ENCODE measurements around the gene LMX1A. TPM values are rescaled to one million over a fixed set of nuclear protein-coding genes. Genes with fewer than 3 reads are reported as not detected.

LMX1A gene
- total RNA-seq, 1 donor from 2014 or later, result not detected

DNA sequence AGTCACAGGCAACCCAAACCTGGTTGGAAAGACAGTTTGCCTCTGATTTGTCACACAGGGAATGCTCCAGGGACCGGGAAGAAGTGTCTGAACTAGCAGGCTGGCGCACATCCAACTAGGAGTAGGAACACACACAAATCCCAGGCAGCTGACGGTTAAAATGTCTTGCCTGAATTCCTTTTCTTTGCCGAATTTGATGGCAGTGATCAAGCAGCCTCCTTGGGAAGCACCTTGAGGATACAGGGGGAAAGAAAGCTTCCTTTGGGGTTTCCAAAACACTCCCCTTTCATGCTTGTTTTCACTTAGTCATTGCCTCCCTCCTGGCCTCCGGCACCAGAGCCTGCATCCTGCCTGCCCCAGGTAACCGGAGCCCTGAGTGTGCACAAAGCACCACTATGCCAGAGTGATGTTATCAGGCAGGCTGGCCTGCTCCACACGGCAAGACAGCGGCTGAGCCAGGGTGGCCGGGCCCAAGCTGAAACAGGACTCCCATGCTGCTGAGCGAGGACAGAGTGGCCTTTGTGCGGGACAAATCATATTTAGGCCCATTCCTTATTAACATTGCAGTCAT, 193.8 kb downstream of the LMX1A start:
- Mint-ChIP-seq H3K27me3 (ENCODE audit: unreplicated experiment) (no peaks in the 10 kb centered on the region), H3K27ac (ENCODE audit: unreplicated experiment) (no peak overlapping the region), H3K4me3 (ENCODE audit: unreplicated experiment) (no peak overlapping the region), H3K36me3 (ENCODE audit: unreplicated experiment) (no peaks in the 10 kb centered on the region), H3K4me1 (ENCODE audit: unreplicated experiment) (no peaks in the 10 kb centered on the region), H3K9me3 (ENCODE audit: unreplicated experiment) (no peaks in the 10 kb centered on the region)
- DNase-seq (ENCODE audit: extremely low spot score, unreplicated experiment), result no peak
- TF ChIP-seq, protein P1, sequence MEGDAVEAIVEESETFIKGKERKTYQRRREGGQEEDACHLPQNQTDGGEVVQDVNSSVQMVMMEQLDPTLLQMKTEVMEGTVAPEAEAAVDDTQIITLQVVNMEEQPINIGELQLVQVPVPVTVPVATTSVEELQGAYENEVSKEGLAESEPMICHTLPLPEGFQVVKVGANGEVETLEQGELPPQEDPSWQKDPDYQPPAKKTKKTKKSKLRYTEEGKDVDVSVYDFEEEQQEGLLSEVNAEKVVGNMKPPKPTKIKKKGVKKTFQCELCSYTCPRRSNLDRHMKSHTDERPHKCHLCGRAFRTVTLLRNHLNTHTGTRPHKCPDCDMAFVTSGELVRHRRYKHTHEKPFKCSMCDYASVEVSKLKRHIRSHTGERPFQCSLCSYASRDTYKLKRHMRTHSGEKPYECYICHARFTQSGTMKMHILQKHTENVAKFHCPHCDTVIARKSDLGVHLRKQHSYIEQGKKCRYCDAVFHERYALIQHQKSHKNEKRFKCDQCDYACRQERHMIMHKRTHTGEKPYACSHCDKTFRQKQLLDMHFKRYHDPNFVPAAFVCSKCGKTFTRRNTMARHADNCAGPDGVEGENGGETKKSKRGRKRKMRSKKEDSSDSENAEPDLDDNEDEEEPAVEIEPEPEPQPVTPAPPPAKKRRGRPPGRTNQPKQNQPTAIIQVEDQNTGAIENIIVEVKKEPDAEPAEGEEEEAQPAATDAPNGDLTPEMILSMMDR (IDR thresholded peaks at IDR 0.05), result no peak

DNA sequence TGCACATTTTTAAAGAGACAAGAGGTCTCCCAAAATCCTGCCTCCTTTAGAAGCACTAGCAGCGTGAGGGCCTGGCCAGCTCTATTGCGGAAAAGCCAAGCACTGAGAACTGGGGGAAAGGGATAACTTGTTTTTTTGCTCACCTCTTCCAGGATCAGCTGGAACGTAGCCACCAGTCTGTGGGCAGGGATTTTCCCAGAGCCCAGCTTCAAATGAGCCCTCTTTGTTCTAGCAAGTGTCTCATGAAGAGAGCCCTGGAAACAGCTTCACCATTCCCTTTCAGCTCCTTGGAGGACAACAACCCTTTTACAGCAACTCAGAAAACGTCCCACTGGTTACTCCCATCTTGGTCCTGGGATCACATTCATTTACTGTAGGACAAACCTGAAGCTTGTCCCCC, 195.4 kb downstream of the LMX1A start:
- H3K4me3 Mint-ChIP-seq (ENCODE audit: unreplicated experiment), result no peak overlapping the region
- H3K9me3 Mint-ChIP-seq (ENCODE audit: unreplicated experiment), result no peaks in the 10 kb centered on the region
- H3K27ac Mint-ChIP-seq (ENCODE audit: unreplicated experiment), result no peak overlapping the region
- no peak for DNase-seq (ENCODE audit: extremely low spot score, unreplicated experiment)
- H3K27me3 Mint-ChIP-seq (ENCODE audit: unreplicated experiment), result no peaks in the 10 kb centered on the region
- H3K4me1 Mint-ChIP-seq (ENCODE audit: unreplicated experiment), result no peaks in the 10 kb centered on the region
- TF ChIP-seq, protein P1 (IDR thresholded peaks at IDR 0.05), result no peak
- H3K36me3 Mint-ChIP-seq (ENCODE audit: unreplicated experiment), result no peaks in the 10 kb centered on the region

DNA sequence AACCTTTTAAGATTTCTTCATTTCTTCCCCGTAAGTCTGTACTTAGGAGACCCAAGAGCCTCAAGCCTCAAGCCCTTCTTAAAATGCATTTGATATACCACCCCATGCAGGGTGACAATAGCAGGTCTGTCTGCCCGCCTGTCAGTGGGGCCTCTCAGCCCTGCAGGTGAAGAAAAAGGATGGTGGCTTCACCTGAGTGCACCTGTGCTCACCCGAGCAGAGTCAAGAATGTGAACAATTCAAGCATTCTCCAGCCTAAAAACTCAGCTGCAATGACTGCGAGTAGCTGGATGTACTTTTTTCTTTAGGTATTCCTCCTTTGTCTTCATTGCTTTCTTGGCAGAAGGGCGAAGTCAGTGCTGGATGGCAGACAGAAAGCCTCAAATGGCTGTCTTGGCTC, 203.3 kb downstream of the LMX1A start:
- no peak for DNase-seq (ENCODE audit: extremely low spot score, unreplicated experiment)
- no peak overlapping the region for H3K27ac Mint-ChIP-seq (ENCODE audit: unreplicated experiment)
- H3K27me3 Mint-ChIP-seq (ENCODE audit: unreplicated experiment), result no peaks in the 10 kb centered on the region
- TF ChIP-seq, protein P1 (IDR thresholded peaks at IDR 0.05), result no peak
- no peaks in the 10 kb centered on the region for H3K36me3 Mint-ChIP-seq (ENCODE audit: unreplicated experiment)
- no peaks in the 10 kb centered on the region for H3K4me1 Mint-ChIP-seq (ENCODE audit: unreplicated experiment)
- H3K4me3 Mint-ChIP-seq (ENCODE audit: unreplicated experiment), result no peak overlapping the region
- H3K9me3 Mint-ChIP-seq (ENCODE audit: unreplicated experiment), result no peaks in the 10 kb centered on the region

DNA sequence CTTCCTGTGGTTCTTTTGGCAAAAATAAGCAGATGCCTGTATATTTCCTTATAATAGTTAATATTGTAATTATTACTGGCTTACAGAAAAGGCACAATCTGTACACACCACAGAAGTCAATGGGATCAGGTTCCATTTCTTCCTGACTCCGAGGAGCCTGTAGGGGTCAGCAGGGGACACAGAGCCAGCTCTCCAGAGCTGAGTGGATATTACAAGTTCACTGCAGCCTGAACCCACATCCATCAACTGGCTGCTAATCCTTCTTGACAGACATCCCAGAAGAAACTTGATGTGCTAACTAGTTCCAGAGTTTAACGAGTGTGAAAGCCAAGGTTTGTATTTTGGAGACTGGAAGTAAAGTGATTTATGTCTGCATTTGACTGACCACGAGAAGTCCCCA, 203.8 kb downstream of the LMX1A start:
- Mint-ChIP-seq H3K4me3 (ENCODE audit: unreplicated experiment) (no peak overlapping the region), H3K9me3 (ENCODE audit: unreplicated experiment) (no peaks in the 10 kb centered on the region), H3K27ac (ENCODE audit: unreplicated experiment) (no peak overlapping the region), H3K27me3 (ENCODE audit: unreplicated experiment) (no peaks in the 10 kb centered on the region), H3K36me3 (ENCODE audit: unreplicated experiment) (no peaks in the 10 kb centered on the region), H3K4me1 (ENCODE audit: unreplicated experiment) (no peaks in the 10 kb centered on the region)
- TF ChIP-seq, protein P1 (IDR thresholded peaks at IDR 0.05), result no peak
- no peak for DNase-seq (ENCODE audit: extremely low spot score, unreplicated experiment)

DNA sequence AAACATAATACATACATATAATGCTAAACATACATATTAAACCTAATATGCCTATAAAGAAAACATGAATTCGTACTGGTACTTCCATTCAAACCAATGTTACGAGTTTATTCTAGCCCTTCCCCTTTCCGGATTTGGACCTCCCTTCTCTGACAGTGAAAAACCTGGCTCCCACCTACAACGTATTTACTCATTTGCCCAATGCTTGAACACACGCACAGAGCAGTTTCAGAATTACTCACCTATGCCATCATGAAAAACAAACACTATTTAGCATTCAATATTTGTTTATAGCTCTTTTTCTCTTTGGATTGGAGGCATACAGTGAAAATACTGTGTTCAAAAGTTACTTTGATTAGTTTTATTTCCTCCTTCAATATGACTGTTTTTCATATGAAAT, 204.4 kb downstream of the LMX1A start:
- Mint-ChIP-seq H3K36me3 (ENCODE audit: unreplicated experiment) (no peaks in the 10 kb centered on the region), H3K27me3 (ENCODE audit: unreplicated experiment) (no peaks in the 10 kb centered on the region), H3K4me1 (ENCODE audit: unreplicated experiment) (no peaks in the 10 kb centered on the region), H3K4me3 (ENCODE audit: unreplicated experiment) (no peak overlapping the region), H3K9me3 (ENCODE audit: unreplicated experiment) (no peaks in the 10 kb centered on the region), H3K27ac (ENCODE audit: unreplicated experiment) (no peak overlapping the region)
- no peak for DNase-seq (ENCODE audit: extremely low spot score, unreplicated experiment)
- TF ChIP-seq, protein P1 (IDR thresholded peaks at IDR 0.05), result no peak

Other genes starting within 250 kb of the LMX1A start
- not detected in 2 replicates for gene RXRG, start 88.4 kb upstream of the LMX1A start, total RNA-seq
- gene LRRC52, start 187.3 kb upstream of the LMX1A start, total RNA-seq, result not detected in 2 replicates

Data from osteocyte (in vitro differentiated cells).